GM12891 (cell line): ENCODE results near the gene PARD6A.

Source experiments
- POLR2A ChIP-seq: IDR thresholded peaks from 2 replicates; pipeline ENCODE4 v1.6.1; 2011; ENCODE audit warnings: low read depth, low read length, control low read depth
- POLR2AphosphoS5 ChIP-seq: IDR thresholded peaks from 2 replicates; pipeline ENCODE4 v1.6.1; 2011; ENCODE audit warnings: low read depth, low read length, control low read depth
- TAF1 ChIP-seq: IDR thresholded peaks from 2 replicates; pipeline ENCODE4 v1.6.1; 2011; ENCODE audit warnings: low read depth, low read length, control low read depth

- TF ChIP-seq POLR2A: no peak
- TF ChIP-seq POLR2AphosphoS5: peak; percentile 12; the same call in 1 of the 2 replicates
- TF ChIP-seq TAF1: no peak
Observed at GRCh38 chr16:67657751-67658518, 2.8 kb upstream of the PARD6A start.
